ENCODE results near the gene ZBTB5. TPM values are rescaled to one million over a fixed set of nuclear protein-coding genes. Genes with fewer than 3 reads are reported as not detected.
A peak's percentile ranks its signal among the peaks of the same experiment; 100 is the strongest.
"Not testable (repeated sequence)": the region's sequence is repeated elsewhere in the genome, so short reads cannot be mapped to it uniquely, and the experiment has no call there.

The ZBTB5 gene
- 9.7 TPM for polyA plus RNA-seq (2012; ENCODE audit: missing spikeins)

- FAIRE-seq (peak; percentile 96), DNase-seq (ENCODE audit: insufficient read length) (peak; percentile 92)
- TF ChIP-seq POLR2AphosphoS5 (IDR thresholded peaks at IDR 0.05; ENCODE audit: low read depth, low read length) (no peak; the same call in 1 of the 2 replicates), POLR2A (IDR thresholded peaks at IDR 0.05; ENCODE audit: low read depth, low read length) (peak; percentile 72), TAF1 (IDR thresholded peaks at IDR 0.05; ENCODE audit: borderline replicate concordance, low read depth, low read length) (0 out of 2 replicates have a peak, but pooled peaks have one; percentile 57)
Observed at GRCh38 chr9:37465249-37466036, at the start of gene ZBTB5. ZBTB5 (minus strand) TSS chr9:37465450; CDS start chr9:37442551, 22,899 bp downstream.

- DNase-seq (ENCODE audit: insufficient read length) (no peak), FAIRE-seq (no peak)
- no peak for TF ChIP-seq POLR2A (IDR thresholded peaks at IDR 0.05; ENCODE audit: low read depth, low read length)
- TF ChIP-seq POLR2AphosphoS5 (IDR thresholded peaks at IDR 0.05; ENCODE audit: low read depth, low read length): no peak
Observed at GRCh38 chr9:37514999-37515398, 49.7 kb upstream of the ZBTB5 start.

GRCh38 chr9:37514415-37514814 lies 49.2 kb upstream of the ZBTB5 start:
- FAIRE-seq; DNase-seq (ENCODE audit: insufficient read length): not testable (repeated sequence)

DNA sequence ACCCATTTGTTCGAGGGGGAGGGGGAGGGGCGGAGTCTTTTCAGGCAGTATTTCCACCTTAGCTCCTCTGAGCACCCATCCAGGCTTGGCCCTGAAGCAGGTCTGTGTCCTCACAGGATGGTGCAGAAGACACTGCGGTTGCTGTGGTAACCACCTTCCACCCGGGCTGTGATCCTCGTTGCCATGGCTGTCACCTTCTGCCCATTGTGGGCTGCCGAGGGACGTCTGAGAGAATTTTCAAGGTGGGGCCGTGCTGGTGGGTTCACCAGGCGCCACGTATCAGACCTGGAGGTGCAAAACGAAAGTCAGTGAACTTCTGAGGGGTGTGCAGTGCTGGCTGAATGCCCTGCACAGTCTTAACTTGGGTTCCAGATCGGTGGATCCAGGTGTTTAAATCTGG lies 47.2 kb upstream of the ZBTB5 start:
- FAIRE-seq: no peak
- DNase-seq (ENCODE audit: insufficient read length): no peak
- no peak for TF ChIP-seq POLR2A (IDR thresholded peaks at IDR 0.05; ENCODE audit: low read depth, low read length)
- TF ChIP-seq POLR2AphosphoS5 (IDR thresholded peaks at IDR 0.05; ENCODE audit: low read depth, low read length): no peak
- no peak for TF ChIP-seq TAF1 (IDR thresholded peaks at IDR 0.05; ENCODE audit: borderline replicate concordance, low read depth, low read length)

- FAIRE-seq: no peak
- peak; percentile 23; the same call in 1 of the 2 replicates for TF ChIP-seq POLR2AphosphoS5 (IDR thresholded peaks at IDR 0.05; ENCODE audit: low read depth, low read length)
- TF ChIP-seq TAF1 (IDR thresholded peaks at IDR 0.05; ENCODE audit: borderline replicate concordance, low read depth, low read length): no peak
- DNase-seq (ENCODE audit: insufficient read length): no peak
Observed at GRCh38 chr9:37511016-37512010, 46.1 kb upstream of the ZBTB5 start.

GRCh38 chr9:37510053-37510452 lies 44.8 kb upstream of the ZBTB5 start:
- FAIRE-seq; DNase-seq (ENCODE audit: insufficient read length): not testable (repeated sequence)

DNA sequence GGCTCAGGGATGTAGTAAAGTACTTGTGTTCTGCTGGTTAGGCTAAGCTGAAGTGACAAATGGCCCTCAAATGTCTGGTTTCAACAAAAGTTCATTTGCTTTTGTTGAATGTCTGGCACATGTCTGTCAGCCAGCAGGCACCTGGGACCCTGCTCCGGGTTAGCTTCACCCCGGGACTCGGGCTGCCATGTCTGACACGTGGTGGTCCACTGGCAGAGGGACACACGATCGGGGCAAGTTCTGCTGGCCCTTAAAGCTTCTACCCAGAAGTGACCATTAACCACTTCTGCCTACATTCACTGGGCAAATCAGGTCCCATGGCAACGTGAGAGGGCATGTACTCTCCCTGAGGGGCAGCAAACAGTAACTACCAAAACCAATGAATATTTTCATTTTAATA lies 44.3 kb upstream of the ZBTB5 start:
- FAIRE-seq (no peak), DNase-seq (ENCODE audit: insufficient read length) (no peak)
- no peak for TF ChIP-seq TAF1 (IDR thresholded peaks at IDR 0.05; ENCODE audit: borderline replicate concordance, low read depth, low read length)
- no peak for TF ChIP-seq POLR2A (IDR thresholded peaks at IDR 0.05; ENCODE audit: low read depth, low read length)
- TF ChIP-seq POLR2AphosphoS5 (IDR thresholded peaks at IDR 0.05; ENCODE audit: low read depth, low read length): no peak

DNA sequence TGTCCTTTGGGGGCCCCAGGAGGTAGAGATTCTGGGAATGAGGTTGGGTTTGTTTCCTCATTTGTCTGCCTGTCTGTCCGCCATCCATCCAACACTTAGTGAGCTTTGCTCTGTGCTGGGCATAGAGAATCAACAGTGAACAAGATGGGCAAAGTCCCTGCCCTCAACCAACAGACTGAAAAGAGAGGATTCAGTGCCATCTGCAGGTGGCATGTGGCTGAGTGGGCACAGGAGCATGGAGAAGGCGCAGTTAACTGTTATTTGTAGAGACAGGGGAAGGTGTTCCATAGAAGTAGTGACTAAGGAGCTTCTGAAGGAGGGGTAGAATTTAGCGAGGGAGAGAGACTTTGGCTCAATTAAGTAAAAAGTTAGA lies 43.6 kb upstream of the ZBTB5 start:
- DNase-seq (ENCODE audit: insufficient read length) (no peak), FAIRE-seq (no peak)
- no peak for TF ChIP-seq TAF1 (IDR thresholded peaks at IDR 0.05; ENCODE audit: borderline replicate concordance, low read depth, low read length)
- no peak; the same call in 1 of the 2 replicates for TF ChIP-seq POLR2A (IDR thresholded peaks at IDR 0.05; ENCODE audit: low read depth, low read length)
- no peak for TF ChIP-seq POLR2AphosphoS5 (IDR thresholded peaks at IDR 0.05; ENCODE audit: low read depth, low read length)

- DNase-seq (ENCODE audit: insufficient read length): no peak
Observed at GRCh38 chr9:37508135-37508833, 43.0 kb upstream of the ZBTB5 start.

DNA sequence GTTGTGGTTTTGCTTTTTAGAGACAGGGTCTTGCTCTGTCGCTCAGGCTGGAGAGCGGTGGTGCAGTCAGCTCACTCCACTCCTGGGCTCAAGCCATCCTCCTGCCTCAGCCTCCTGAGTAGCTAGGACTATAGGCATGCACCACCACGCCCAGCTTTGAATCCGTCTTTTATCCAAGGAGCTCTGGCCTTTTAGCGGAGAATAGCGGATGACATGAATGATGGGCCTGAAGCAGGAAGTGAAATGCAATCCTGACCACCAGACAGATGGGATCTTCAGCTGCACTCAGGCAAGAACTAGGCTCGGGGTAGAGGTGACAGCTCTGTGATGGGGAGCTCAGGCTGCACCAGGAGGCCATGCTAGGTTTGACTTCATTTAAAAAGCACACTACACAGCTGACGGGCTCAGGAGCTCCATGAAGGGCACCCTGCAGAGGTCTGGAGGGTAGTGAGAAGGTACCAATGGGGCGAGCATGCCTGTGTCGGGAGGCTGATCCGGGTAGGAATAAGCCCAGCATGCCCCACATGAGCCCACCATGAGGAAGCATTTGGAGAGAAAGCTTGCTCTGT lies 42.4 kb upstream of the ZBTB5 start:
- DNase-seq (ENCODE audit: insufficient read length): no peak
- FAIRE-seq: no peak
- no peak for TF ChIP-seq POLR2A (IDR thresholded peaks at IDR 0.05; ENCODE audit: low read depth, low read length)
- 0 out of 2 replicates have a peak, but pooled peaks have one; percentile 28 for TF ChIP-seq POLR2AphosphoS5 (IDR thresholded peaks at IDR 0.05; ENCODE audit: low read depth, low read length)

More at GRCh38 chr9:37508135-37508833, 43.0 kb upstream of the ZBTB5 start:
- FAIRE-seq: no peak
- TF ChIP-seq POLR2A (IDR thresholded peaks at IDR 0.05; ENCODE audit: low read depth, low read length) (no peak; the same call in 1 of the 2 replicates), TAF1 (IDR thresholded peaks at IDR 0.05; ENCODE audit: borderline replicate concordance, low read depth, low read length) (no peak), POLR2AphosphoS5 (IDR thresholded peaks at IDR 0.05; ENCODE audit: low read depth, low read length) (peak; percentile 3; the same call in 1 of the 2 replicates)

- DNase-seq (ENCODE audit: insufficient read length): no peak
- no peak for FAIRE-seq
- 0 out of 2 replicates have a peak, but pooled peaks have one; percentile 33 for TF ChIP-seq POLR2AphosphoS5 (IDR thresholded peaks at IDR 0.05; ENCODE audit: low read depth, low read length)
- no peak for TF ChIP-seq TAF1 (IDR thresholded peaks at IDR 0.05; ENCODE audit: borderline replicate concordance, low read depth, low read length)
Observed at GRCh38 chr9:37504605-37505004, 39.4 kb upstream of the ZBTB5 start.

All from GM12892 (cell line).